H1 (cell line): Measurements from ENCODE around the gene C3orf85. TPM values are rescaled to one million over a fixed set of nuclear protein-coding genes. Genes with fewer than 3 reads are reported as not detected.

Experiments
- CTCF ChIA-PET: fragments of 300-600 bp; sonication (Branson Sonifier 250); formaldehyde crosslinking; loops from one replicate; lab custom pipeline; 2021; ENCODE audit not compliant: partially characterized antibody; lab: Charles Lee
- POLR2A ChIA-PET: fragments of 300-600 bp; sonication (Branson Sonifier 250); formaldehyde crosslinking; loops from one replicate; lab custom pipeline; 2021; ENCODE audit warnings: inconsistent platforms; ENCODE audit not compliant: partially characterized antibody; lab: Charles Lee
- DNase-seq, 2 experiments: peaks; one replicate each; pipeline versions ENCODE4 v3.0.0 to v3.0.0-alpha.2; 2010 to 2022; ENCODE audit warnings: low spot score in 2 of 2, low read depth in 1 of 2, mixed read lengths in 1 of 2
- FAIRE-seq: peaks from 2 replicates; lab custom pipeline; 2011; peaks lifted over from hg19 to GRCh38; lab: Jason Lieb, UNC
- H2AFZ ChIP-seq: 2 replicates; pipeline ENCODE4 v1.8.1; 2012; ENCODE audit warnings: low read length, inconsistent platforms
- H2AK5ac ChIP-seq: 2 replicates; pipeline ENCODE4 v1.6.1; 2013; ENCODE audit warnings: low read depth, low read length
- H2BK120ac ChIP-seq: replicated peaks from 2 replicates; pipeline ENCODE3; 2013; ENCODE audit warnings: low read depth, low read length, inconsistent platforms
- H2BK12ac ChIP-seq: 2 replicates; pipeline ENCODE4 v1.6.1; 2013; ENCODE audit warnings: low read depth, low read length
- H2BK15ac ChIP-seq: 2 replicates; pipeline ENCODE4 v1.6.1; 2013; ENCODE audit warnings: low read length
- H2BK20ac ChIP-seq: 2 replicates; pipeline ENCODE4 v1.6.1; 2013; ENCODE audit warnings: low read length
- H2BK5ac ChIP-seq: 2 replicates; pipeline ENCODE4 v1.6.1; 2013; ENCODE audit warnings: low read depth, low read length
- H3K14ac ChIP-seq: 2 replicates; pipeline ENCODE4 v1.6.1; 2013; ENCODE audit warnings: inconsistent platforms; ENCODE audit not compliant: insufficient read length
- H3K18ac ChIP-seq: 2 replicates; pipeline ENCODE4 v1.6.1; 2013; ENCODE audit warnings: low read length; ENCODE audit errors: extremely low read depth
- H3K23ac ChIP-seq: 2 replicates; pipeline ENCODE4 v1.6.1; 2013; ENCODE audit warnings: inconsistent platforms; ENCODE audit not compliant: insufficient read length
- H3K23me2 ChIP-seq: 2 replicates; pipeline ENCODE4 v1.6.1; 2013; ENCODE audit warnings: low read depth, low read length
- H3K27ac ChIP-seq: 2 replicates; pipeline ENCODE4 v1.6.1; 2011; ENCODE audit warnings: low read depth, low read length, inconsistent platforms
- H3K27me3 ChIP-seq, 4 experiments: replicated peaks in 1 of 4; 1 replicate in 1 of 4; 2 replicates in 3 of 4; pipeline versions ENCODE4 v1.6.1 to v1.8.1; 2011 to 2013; ENCODE audit warnings: low read length in 3 of 4, mild to moderate bottlenecking in 3 of 4, inconsistent platforms in 2 of 4, mixed read lengths in 2 of 4, moderate library complexity in 1 of 4; ENCODE audit not compliant: control insufficient read depth in 3 of 4, insufficient read depth in 3 of 4; ENCODE audit errors: extremely low read depth in 1 of 4
- H3K36me3 ChIP-seq, 4 experiments: 2 replicates each; pipeline versions ENCODE4 v1.6.1 to v1.8.1; 2011 to 2013; ENCODE audit warnings: mild to moderate bottlenecking in 4 of 4, low read length in 3 of 4, moderate library complexity in 2 of 4, control low read depth in 1 of 4, inconsistent platforms in 1 of 4; ENCODE audit not compliant: insufficient read depth in 4 of 4, control insufficient read depth in 2 of 4
- H3K4ac ChIP-seq: replicated peaks from 2 replicates; pipeline ENCODE3; 2013; ENCODE audit warnings: low read length, low read depth, mixed read lengths, inconsistent platforms; ENCODE audit not compliant: insufficient read length
- H3K4me1 ChIP-seq, 4 experiments: replicated peaks in 1 of 4; 1 replicate in 1 of 4; 2 replicates in 3 of 4; pipeline versions ENCODE4 v1.6.1 to v1.8.1; 2011 to 2013; ENCODE audit warnings: low read length in 3 of 4, inconsistent platforms in 2 of 4, mixed read lengths in 1 of 4; ENCODE audit not compliant: insufficient read depth in 4 of 4, control insufficient read depth in 3 of 4
- H3K4me2 ChIP-seq, 2 experiments: 2 replicates each; pipeline versions ENCODE4 v1.6.1 to v1.8.1; 2011 to 2013; ENCODE audit warnings: low read depth in 2 of 2, low read length in 2 of 2, control low read depth in 1 of 2, inconsistent platforms in 1 of 2, mild to moderate bottlenecking in 1 of 2; ENCODE audit not compliant: insufficient read depth in 1 of 2
- H3K4me3 ChIP-seq, 4 experiments: fragments of 200-600, 300-600 bp in 1 of 4; sonication (generic), shearing (Covaris generic), sonication (Bioruptor Twin) in 1 of 4; 2 replicates each; pipeline versions ENCODE4 v1.5.1 to v1.8.1; 2011 to 2016; ENCODE audit warnings: low read length in 4 of 4, low read depth in 3 of 4, control low read depth in 2 of 4, inconsistent platforms in 2 of 4, mild to moderate bottlenecking in 2 of 4, mixed read lengths in 1 of 4, moderate library complexity in 1 of 4; ENCODE audit not compliant: insufficient read depth in 2 of 4; ENCODE audit errors: extremely low read depth in 1 of 4
- H3K56ac ChIP-seq: replicated peaks from 2 replicates; pipeline ENCODE3; 2013; ENCODE audit warnings: low read depth, mild to moderate bottlenecking, mixed read lengths, low read length, inconsistent platforms; ENCODE audit not compliant: insufficient read length
- H3K79me1 ChIP-seq: 2 replicates; pipeline ENCODE4 v1.6.1; 2013; ENCODE audit warnings: low read depth, low read length, control low read depth
- H3K79me2 ChIP-seq, 2 experiments: 2 replicates each; pipeline versions ENCODE4 v1.6.1 to v1.8.1; 2012 to 2013; ENCODE audit warnings: low read length in 2 of 2, mild to moderate bottlenecking in 2 of 2, inconsistent platforms in 1 of 2; ENCODE audit not compliant: insufficient read depth in 2 of 2, control insufficient read depth in 1 of 2
- H3K9ac ChIP-seq, 4 experiments: replicated peaks in 1 of 4; 1 replicate in 1 of 4; 2 replicates in 3 of 4; pipeline versions ENCODE4 v1.6.1 to v1.8.1; 2011 to 2013; ENCODE audit warnings: low read depth in 3 of 4, low read length in 3 of 4, control low read depth in 2 of 4, mild to moderate bottlenecking in 2 of 4, moderate library complexity in 2 of 4, inconsistent platforms in 1 of 4; ENCODE audit errors: extremely low read depth in 1 of 4
- H3K9me3 ChIP-seq, 2 experiments: 2 replicates each; pipeline versions ENCODE4 v1.6.1 to v1.8.1; 2012 to 2013; ENCODE audit warnings: mild to moderate bottlenecking in 2 of 2, moderate library complexity in 2 of 2, control low read depth in 1 of 2, inconsistent platforms in 1 of 2, low read depth in 1 of 2, low read length in 1 of 2, mixed read lengths in 1 of 2; ENCODE audit not compliant: insufficient read depth in 2 of 2
- H4K20me1 ChIP-seq, 2 experiments: replicated peaks in 1 of 2; 2 replicates each; pipeline versions ENCODE3 to v1.8.1; 2011 to 2013; ENCODE audit warnings: inconsistent platforms in 2 of 2, low read length in 2 of 2, mild to moderate bottlenecking in 1 of 2; ENCODE audit not compliant: insufficient read depth in 2 of 2, control insufficient read depth in 1 of 2
- H4K5ac ChIP-seq: 2 replicates; pipeline ENCODE4 v1.6.1; 2013; ENCODE audit warnings: low read length, low read depth, mixed read lengths, inconsistent platforms; ENCODE audit not compliant: insufficient read length
- H4K8ac ChIP-seq: 2 replicates; pipeline ENCODE4 v1.8.0; 2013; ENCODE audit warnings: mild to moderate bottlenecking, moderate library complexity, low read length, inconsistent platforms; ENCODE audit not compliant: insufficient read depth; ENCODE audit errors: extremely low read depth
- H4K91ac ChIP-seq: replicated peaks from 2 replicates; pipeline ENCODE3; 2013; ENCODE audit warnings: low read length, mixed read lengths, inconsistent platforms; ENCODE audit not compliant: insufficient read length
- EP300 ChIP-seq, 2 experiments: IDR thresholded peaks; 1 replicate in 1 of 2; 2 replicates in 1 of 2; pipeline ENCODE4 v1.6.1; 2011 to 2012; ENCODE audit warnings: low read depth in 2 of 2, low read length in 2 of 2, mild to moderate bottlenecking in 2 of 2, borderline replicate concordance in 1 of 2, inconsistent platforms in 1 of 2, moderate library complexity in 1 of 2
- SRF ChIP-seq: IDR thresholded peaks from 2 replicates; pipeline ENCODE4 v1.6.1; 2011; ENCODE audit warnings: mild to moderate bottlenecking, low read depth, low read length, moderate library complexity
- WGBS, 2 experiments: shearing (Covaris generic) in 1 of 2; methylation state at CpG; one replicate each; pipeline versions ENCODE4 v1.1.6 to v1.1.7; 2013 to 2015; ENCODE audit warnings: low lambda C conversion rate in 2 of 2, mixed read lengths in 2 of 2, inconsistent platforms in 1 of 2, low coverage in 1 of 2, missing lambda C conversion rate in 1 of 2; ENCODE audit not compliant: insufficient replicate concordance in 2 of 2, insufficient coverage in 1 of 2, insufficient read length in 1 of 2; ENCODE audit errors: extremely low coverage in 1 of 2, missing lambda C conversion rate in 1 of 2; 5-methylcytosine and 5-hydroxymethylcytosine counted together
- polyA plus RNA-seq, 7 experiments: library from polyadenylated mRNA; depleted of rRNA in 3 of 7; stranded (reverse) in 5 of 7; unstranded in 2 of 7; fragments of >200 nt in 5 of 7; fragments of 200-250 nt in 2 of 7; gene quantifications; 1 replicate in 5 of 7; 2 replicates in 1 of 7; 4 replicates in 1 of 7; pipeline versions ENCODE4 v1.2.1 to v1.2.3, GENCODE V29; 2011 to 2013; ENCODE audit warnings: missing spikeins in 2 of 7, mixed read lengths in 2 of 7
- total RNA-seq: library from RNA; stranded (reverse); fragmentation: NEBNext Ultra II Directional; extraction: Animal tissue kit (Norgen Biotek cat#: 25700); gene quantifications from 2 replicates; pipeline ENCODE4 v1.2.1, GENCODE V29; 2021

The C3orf85 gene
- total and polyA plus RNA-seq, 2 of the 8 experiments (the other 6 are each of a cell fraction or from before 2014, with no cell fraction given), result not detected

DNA sequence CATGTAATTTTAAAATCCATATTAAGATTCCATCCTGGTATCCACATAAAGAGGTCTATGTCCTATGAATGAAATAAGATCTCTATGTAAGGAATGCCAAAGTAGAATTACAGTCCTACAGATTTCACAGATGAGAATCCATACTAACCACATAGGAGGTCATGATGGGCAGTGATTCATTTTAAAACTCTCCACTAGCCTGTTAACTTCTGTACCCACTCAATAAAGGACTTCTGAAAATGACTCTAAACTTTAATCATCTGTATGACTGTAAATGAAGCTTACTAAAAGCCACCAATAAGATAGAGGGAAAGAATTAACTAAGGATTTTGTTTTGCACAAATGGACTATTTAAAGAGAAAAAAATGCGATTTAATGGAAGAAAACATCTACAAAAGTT is 47.3 kb upstream of the C3orf85 start:
- Histone ChIP-seq H3K4ac (no peak overlapping the region), H3K4me2 (no peak overlapping the region), H2BK20ac (no peak overlapping the region), H3K23me2 (no peaks in the 10 kb centered on the region), H3K9ac (no peak overlapping the region), H4K20me1 (no peaks in the 10 kb centered on the region), H2BK5ac (no peak overlapping the region), H2AFZ (no peak overlapping the region), H3K14ac (no peak overlapping the region), H3K4me3 (no peak overlapping the region), H4K8ac (no peak overlapping the region), H3K79me1 (no peaks in the 10 kb centered on the region), H3K56ac (no peak overlapping the region), H3K27me3 (no peaks in the 10 kb centered on the region), H2AK5ac (no peak overlapping the region), H3K9me3 (no peaks in the 10 kb centered on the region), H3K4me1 (no peaks in the 10 kb centered on the region), H2BK15ac (no peak overlapping the region), H3K36me3 (no peaks in the 10 kb centered on the region), H4K5ac (no peak overlapping the region), H3K18ac (no peak overlapping the region), H3K23ac (no peak overlapping the region), H2BK12ac (no peak overlapping the region), H3K27ac (no peak overlapping the region), H4K91ac (no peak overlapping the region), H2BK120ac (no peak overlapping the region), H3K79me2 (no peaks in the 10 kb centered on the region)
- CTCF ChIA-PET, result no interaction called here
- DNase-seq (no peak), FAIRE-seq (no peak)
- 95% methylated on average over 1 of the region's 1 CpG; no CpG with 5 or more reads in 1 of the 2 experiments for WGBS, 2 experiments
- TF ChIP-seq SRF, result no peak
- TF ChIP-seq EP300 (IDR thresholded peaks at IDR 0.05; ENCODE audit: borderline replicate concordance in 1 of 2, low read depth in 2 of 2, low read length in 2 of 2), result no peak
- POLR2A ChIA-PET, result no interaction called here
